DMS 273 treated with DMSO at 0.1 percent for 48 hours (cell line): Measurements from ENCODE around the gene WBP1.
"Not testable (repeated sequence)": the region's sequence is repeated elsewhere in the genome, so short reads cannot be mapped to it uniquely, and the experiment has no call there.

ENCODE experiments used
- DNase-seq: peaks from one replicate; lab custom pipeline; 2025; lab: John Stamatoyannopoulos, UW

WBP1 gene

DNA sequence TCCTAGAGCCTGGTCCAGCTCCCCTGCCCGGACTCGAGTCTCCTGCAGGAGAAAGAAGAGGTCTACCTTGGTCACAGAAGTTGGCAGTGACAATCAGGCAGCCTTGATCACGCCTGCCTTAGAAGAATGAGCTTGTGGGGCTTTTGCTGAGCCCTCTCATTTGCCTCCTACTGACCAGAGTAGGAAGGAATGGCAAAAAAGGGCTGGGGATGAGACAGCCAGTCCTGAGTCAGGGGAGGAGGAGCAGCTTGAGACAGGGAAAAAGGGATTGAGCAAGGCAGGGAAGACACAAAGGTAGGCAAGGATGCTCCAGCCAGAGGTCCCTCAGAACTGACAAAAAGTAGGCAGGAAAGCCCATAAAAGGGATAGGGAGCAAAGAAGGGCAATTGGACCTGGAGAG is 30.7 kb upstream of the WBP1 start:
- no peak for DNase-seq

DNA sequence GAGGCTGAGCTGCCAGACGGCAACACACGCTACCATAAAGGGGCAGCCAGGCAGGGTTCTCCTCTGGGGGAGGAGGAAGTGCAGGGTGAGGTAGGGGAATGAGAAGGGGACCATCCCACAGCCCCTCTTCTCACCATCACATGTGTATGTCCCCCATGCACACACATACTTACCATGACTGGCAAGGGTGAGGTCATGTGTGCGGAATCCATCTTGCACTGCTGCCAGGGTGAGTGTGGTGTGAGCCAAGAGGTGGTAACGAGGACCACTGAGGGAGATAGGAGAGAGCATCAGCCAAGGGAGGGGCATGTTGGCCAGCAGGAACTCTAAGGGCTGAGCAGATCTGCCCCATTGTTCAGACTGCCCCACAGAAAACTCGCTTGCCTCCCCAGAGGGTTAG is 29.6 kb upstream of the WBP1 start:
- no peak for DNase-seq

DNA sequence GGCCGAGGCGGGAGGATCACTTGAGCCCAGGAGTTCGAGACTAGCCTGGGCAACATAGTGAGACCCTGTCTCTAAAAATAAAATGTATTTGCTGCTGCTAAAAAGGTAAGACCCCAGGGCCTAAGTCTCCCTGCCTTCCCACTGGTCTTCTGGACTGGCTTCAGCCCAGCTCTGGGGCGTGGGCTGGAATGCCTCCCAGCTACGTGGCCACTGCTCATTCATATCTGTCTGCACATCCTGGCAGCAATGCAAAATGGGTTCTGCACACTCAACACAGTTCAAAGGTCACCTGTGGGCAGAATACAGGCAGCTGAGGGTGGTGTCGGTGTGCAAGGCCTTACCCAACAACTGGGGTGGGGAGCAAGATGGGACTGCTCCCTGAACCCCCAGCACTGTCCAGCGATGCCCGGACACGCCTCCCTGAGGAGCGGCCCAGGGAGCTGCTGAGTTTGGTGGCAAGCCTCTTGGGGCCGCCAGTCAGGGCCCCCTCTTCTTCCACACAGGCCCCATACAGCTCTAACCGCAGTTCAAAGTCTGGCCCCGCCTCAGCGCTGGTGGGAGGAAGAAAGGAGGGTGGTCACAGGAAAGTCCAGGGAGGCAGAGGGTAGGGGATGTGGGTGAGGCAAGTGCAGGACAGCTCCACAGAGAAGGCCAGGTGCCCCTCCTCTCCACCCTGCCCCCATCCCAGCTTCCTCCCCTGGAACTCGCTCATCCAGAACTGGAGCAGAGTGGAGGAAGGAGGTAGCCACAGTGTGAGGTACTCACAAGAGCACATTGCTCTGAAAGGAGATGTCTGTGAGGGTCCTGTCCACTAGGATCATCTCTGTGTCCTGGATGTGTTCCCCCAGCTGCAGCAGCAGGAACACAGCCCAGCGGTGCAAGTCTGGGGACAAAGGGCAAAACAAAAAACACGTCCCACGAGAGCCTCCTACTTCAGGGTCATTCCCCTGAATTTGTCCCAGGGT is 28.5 kb upstream of the WBP1 start:
- no peak for DNase-seq

GRCh38 chr2:74430502-74430901 is 27.7 kb upstream of the WBP1 start:
- no peak for DNase-seq

DNA sequence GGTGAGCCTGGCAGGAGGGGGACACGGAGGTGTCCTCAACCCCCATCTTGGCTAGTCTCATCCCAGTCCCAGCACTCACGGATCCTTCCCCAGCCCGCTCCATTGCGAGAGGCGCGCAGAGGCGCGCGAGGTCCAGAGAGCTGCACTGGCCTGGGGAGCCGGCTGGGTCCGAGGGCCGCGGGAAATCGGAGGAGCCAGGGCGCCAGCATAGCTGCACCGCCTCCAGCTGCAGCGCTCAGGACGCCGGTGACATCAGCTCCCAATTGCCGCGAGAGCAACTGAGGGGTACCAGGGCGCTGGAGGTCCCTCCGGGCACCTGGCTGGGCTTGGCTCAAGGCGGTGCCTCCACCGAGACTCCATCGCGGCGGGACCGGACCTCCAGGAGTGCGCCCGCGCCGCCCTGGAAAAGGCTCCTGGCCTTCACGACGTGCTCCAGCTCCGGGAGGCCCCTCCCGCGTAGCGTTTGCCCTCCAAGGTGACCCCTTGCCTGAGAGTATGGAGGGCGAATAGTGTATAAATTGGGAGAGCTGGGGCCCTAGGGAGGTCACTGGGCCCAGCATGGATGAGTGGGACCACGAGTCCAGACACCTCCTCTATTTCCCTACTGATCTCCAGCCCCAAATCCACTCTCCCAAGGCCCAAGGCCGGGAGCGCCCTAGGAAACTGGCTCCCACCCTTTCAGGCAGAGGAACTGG is 22.0 kb upstream of the WBP1 start:
- no peak for DNase-seq

- no peak for DNase-seq
Measured at GRCh38 chr2:74436848-74437695, 21.2 kb upstream of the WBP1 start.

- DNase-seq = no peak
Measured at GRCh38 chr2:74438248-74438647, 20.0 kb upstream of the WBP1 start.

DNA sequence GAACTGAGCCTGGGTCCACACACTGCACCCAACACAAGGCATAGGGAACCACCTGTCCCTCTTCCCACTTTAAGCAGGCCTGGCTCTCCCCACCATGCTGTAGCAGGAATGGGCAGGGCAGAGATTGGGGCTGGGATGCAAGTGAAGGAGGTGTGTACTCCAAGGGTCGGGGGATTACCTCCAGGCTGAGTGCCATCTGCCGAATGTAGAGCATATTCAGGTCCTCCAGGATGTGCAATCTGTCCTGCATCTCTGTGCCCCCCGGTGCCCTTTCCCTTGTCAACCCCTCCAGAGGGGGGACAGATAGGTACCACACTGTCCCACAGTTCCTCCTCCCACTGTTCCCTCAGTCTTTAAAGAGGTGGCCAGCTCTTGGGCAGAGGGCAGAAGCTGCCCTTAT is 18.9 kb upstream of the WBP1 start:
- no peak for DNase-seq

DNA sequence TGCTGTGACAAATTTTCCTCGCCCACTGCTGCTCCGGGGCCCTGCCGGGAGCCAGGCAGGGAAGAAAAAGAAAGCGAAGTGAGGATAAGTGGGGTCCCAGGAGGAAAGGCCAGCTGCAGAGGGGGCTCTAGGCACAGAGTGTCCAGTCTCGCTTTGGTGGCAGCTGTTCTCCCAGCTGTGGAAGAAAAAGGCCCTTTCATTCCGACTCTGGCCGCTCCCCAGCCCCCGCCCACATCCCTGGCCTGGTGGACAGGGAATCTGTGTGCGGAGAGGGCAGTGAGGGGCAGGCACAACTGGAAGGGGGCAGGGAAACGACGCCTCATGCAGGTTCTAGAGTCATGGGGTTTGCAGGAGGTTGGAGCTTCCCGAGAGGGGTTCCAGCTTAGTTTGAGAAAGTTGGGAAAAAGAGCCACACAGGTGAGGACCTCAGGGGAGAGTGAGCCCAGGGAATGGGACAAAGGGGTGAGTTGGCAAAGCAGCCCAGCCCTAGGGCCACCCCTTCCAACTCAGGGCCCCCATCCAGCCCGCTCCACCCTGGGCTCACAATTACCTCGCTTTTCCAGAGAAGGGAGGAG is 18.3 kb upstream of the WBP1 start:
- DNase-seq = no peak

- DNase-seq = peak; percentile 42
Measured at GRCh38 chr2:74440378-74441169, 17.7 kb upstream of the WBP1 start.

- DNase-seq = no peak
Measured at GRCh38 chr2:74441170-74441689, 17.0 kb upstream of the WBP1 start.

DNA sequence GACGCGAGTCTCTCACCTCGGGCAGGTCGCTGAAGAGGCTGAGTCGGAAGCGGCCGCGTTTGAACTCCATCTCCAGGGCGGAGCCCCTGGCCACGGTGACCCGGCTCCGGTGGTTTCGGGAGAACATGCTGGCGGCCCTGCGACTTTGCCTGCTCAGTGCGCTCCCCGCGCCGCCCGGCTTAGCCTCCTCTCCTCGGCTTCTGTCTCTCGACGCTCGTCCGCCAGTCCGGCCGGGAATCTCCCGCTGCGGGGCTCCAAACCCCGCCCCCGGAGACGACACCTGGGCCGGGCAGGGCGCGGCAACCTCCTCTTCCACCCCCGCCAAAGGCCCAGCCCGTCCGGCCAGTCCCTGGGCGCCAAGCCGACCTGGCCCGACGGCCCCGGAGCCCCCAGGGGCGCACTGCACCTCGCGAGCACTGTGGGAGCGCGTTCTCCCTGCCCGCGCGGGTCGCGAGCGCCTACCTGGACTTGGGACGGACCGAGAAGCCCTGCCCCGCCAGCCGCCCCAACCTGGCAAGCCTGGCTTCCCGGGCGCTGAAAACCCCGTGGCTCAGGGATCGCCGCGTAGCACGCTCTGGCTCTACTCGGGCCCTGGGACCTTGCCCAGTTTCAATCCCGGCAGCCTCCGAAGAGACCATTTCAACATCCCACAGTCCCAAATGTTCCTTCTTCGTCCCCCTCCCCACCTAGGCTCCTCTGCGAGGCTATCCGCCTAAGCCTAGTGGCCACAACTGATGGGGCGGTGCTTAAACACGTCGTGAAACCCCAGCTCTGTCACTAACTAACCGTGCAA is 16.4 kb upstream of the WBP1 start, which contains the start of gene RTKN:
Gene RTKN, minus strand, starts transcription at position 248 of the 793 bp plus-strand sequence. Its CDS starts 121 bp downstream, at position 127.
- DNase-seq = no peak

- not testable (repeated sequence) for DNase-seq
Measured at GRCh38 chr2:74442483-74443297, 15.5 kb upstream of the WBP1 start.

DNA sequence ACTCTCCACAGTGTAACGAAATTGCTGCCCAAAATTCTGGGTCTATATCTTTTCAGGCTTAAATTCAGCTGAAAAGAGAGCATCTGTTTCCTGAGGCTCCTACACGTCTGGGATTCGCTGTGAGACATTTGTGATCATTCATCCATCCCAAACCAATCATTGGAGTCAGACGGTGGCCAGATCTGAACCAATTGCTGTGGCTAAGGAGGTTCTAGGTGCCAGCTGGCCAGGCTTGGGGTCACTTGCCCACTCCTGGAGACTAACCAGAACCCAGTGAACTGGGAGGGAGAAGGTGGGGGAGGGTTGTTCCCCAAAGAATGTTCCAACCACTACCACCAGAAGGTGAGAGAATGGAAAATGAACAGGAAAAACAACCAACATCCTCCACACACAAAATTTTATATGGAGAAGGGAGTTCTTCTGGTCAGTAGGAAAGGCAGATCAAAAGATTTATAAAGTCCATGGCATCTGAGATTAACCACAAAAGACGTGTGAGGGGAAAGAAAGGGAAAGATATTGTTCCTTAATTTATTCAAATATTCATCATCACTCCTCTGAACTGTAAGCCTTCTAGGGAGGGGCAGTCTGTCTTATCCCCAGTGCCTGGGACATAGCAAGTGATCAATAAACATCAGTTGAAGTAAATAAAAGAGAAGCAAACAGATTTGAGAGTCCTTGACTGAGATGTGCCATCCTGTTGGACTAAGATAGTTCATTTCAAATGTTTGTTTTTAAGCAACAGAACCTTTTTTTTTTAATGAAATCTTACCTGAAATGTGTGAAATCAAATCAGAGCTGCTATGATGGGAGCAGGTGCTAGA is 13.5 kb upstream of the WBP1 start:
- DNase-seq = no peak

GRCh38 chr2:74447230-74447999 is 10.8 kb upstream of the WBP1 start:
- no peak for DNase-seq

GRCh38 chr2:74448771-74449170 is 9.5 kb upstream of the WBP1 start:
- DNase-seq = no peak

- DNase-seq = no peak
Measured at GRCh38 chr2:74450570-74451190, 7.6 kb upstream of the WBP1 start.
